HFFc6 (cell line): Measurements from ENCODE around the gene MARF1. TPM values are rescaled to one million over a fixed set of nuclear protein-coding genes. Genes with fewer than 3 reads are reported as not detected.
"Not testable (repeated sequence)": the region's sequence is repeated elsewhere in the genome, so short reads cannot be mapped to it uniquely, and the experiment has no call there.

Source experiments
- DNase-seq: peaks from one replicate; pipeline ENCODE4 v3.0.0-alpha.2; 2018
- H3K27ac Mint-ChIP-seq: 2 replicates; pipeline ENCODE4 v1.8.0; 2020; ENCODE audit warnings: mild to moderate bottlenecking, mixed read lengths
- H3K27me3 Mint-ChIP-seq: 2 replicates; pipeline ENCODE4 v1.8.0; 2021; ENCODE audit warnings: mild to moderate bottlenecking, moderate library complexity, mixed read lengths; ENCODE audit not compliant: insufficient read depth
- H3K36me3 Mint-ChIP-seq: 2 replicates; pipeline ENCODE4 v1.8.0; 2021; ENCODE audit warnings: low read depth, mixed read lengths
- H3K4me1 Mint-ChIP-seq: 2 replicates; pipeline ENCODE4 v1.8.0; 2020; ENCODE audit warnings: low read depth, mixed read lengths
- H3K4me3 Mint-ChIP-seq: 2 replicates; pipeline ENCODE4 v1.8.0; 2020; ENCODE audit warnings: mild to moderate bottlenecking, moderate library complexity, mixed read lengths
- H3K9me3 Mint-ChIP-seq: 2 replicates; pipeline ENCODE4 v1.8.0; 2020; ENCODE audit warnings: mild to moderate bottlenecking, mixed read lengths
- CTCF ChIP-seq: fragments of 200-600 bp; sonication (generic); IDR thresholded peaks from 2 replicates; pipeline ENCODE4 v1.5.0; 2021; ENCODE audit warnings: antibody characterized with exemption, mild to moderate bottlenecking
- total RNA-seq, 6 experiments: library from RNA; stranded (reverse); fragmentation: NEBNext Ultra II Directional; extraction: Animal tissue kit (Norgen Biotek cat#: 25700); gene quantifications; 2 replicates in 1 of 6; 3 replicates in 5 of 6; pipeline ENCODE4 v1.2.3, GENCODE V29; 2021

The MARF1 gene
- total RNA-seq, 6 experiments from 2014 or later = 34.9 to 39.4 (median 38.5) TPM

GRCh38 chr16:15658556-15658955, 15.6 kb upstream of the MARF1 start:
- Mint-ChIP-seq H3K9me3 (no peaks in the 10 kb centered on the region), H3K4me3 (no peak overlapping the region), H3K4me1 (peaks cover 12% of the 10 kb centered on the region), H3K27me3 (no peaks in the 10 kb centered on the region; the same call in 1 of the 2 replicates), H3K27ac (0 out of 2 replicates have a peak overlapping the region, but pooled peaks have one; percentile 9), H3K36me3 (peaks cover 10% of the 10 kb centered on the region; the same call in 1 of the 2 replicates)
- no peak for DNase-seq
- no peak for TF ChIP-seq CTCF

- H3K9me3 Mint-ChIP-seq = no peaks in the 10 kb centered on the region
- DNase-seq = no peak
- TF ChIP-seq CTCF = no peak
- H3K27ac Mint-ChIP-seq = no peak overlapping the region
- H3K4me1 Mint-ChIP-seq = peaks cover 16% of the 10 kb centered on the region
- H3K36me3 Mint-ChIP-seq = peaks cover 10% of the 10 kb centered on the region; the same call in 1 of the 2 replicates
- no peak overlapping the region for H3K4me3 Mint-ChIP-seq
- no peaks in the 10 kb centered on the region; the same call in 1 of the 2 replicates for H3K27me3 Mint-ChIP-seq
Observed at GRCh38 chr16:15658149-15658548, 15.2 kb upstream of the MARF1 start.

DNA sequence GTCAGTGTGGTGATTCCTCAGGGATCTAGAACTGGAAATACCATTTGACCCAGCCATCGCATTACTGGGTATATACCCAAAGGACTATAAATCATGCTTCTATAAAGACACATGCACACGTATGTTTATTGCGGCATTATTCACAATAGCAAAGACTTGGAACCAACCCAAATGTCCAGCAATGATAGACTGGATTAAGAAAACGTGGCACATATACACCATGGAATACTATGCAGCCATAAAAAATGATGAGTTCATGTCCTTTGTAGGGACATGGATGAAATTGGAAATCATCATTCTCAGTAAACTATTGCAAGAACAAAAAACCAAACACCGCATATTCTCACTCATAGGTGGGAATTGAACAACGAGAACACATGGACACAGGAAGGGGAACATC, 12.6 kb upstream of the MARF1 start:
- H3K9me3 Mint-ChIP-seq, H3K36me3 Mint-ChIP-seq, DNase-seq, H3K27me3 Mint-ChIP-seq, H3K4me3 Mint-ChIP-seq, H3K27ac Mint-ChIP-seq: not testable (repeated sequence)
- peaks cover 31% of the 10 kb centered on the region for H3K4me1 Mint-ChIP-seq

DNA sequence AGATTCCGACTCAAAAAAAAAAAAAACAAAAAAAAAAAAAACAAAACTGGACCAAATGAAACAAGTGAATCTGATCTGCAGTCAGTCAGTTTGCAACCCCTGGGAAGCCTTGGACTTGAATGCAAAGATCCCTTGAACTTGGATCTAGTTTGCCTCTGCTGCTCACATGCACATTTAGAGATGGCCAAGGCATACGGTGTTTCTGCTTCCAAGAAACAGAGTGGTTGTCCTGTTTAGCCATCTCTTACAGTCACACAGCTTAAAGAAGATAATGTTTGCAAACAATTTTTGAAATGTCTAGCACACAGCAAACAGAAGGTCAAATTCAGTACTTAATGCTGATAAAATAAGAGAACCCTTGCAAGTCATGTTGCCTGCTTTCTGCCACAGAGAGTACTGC, 11.6 kb upstream of the MARF1 start:
- peaks cover 30% of the 10 kb centered on the region for H3K4me1 Mint-ChIP-seq
- no peak for DNase-seq
- no peak overlapping the region for H3K27ac Mint-ChIP-seq
- no peaks in the 10 kb centered on the region; the same call in 1 of the 2 replicates for H3K36me3 Mint-ChIP-seq
- peaks cover 2% of the 10 kb centered on the region; the same call in 1 of the 2 replicates for H3K27me3 Mint-ChIP-seq
- H3K9me3 Mint-ChIP-seq = no peaks in the 10 kb centered on the region
- no peak overlapping the region for H3K4me3 Mint-ChIP-seq
- no peak for TF ChIP-seq CTCF

DNA sequence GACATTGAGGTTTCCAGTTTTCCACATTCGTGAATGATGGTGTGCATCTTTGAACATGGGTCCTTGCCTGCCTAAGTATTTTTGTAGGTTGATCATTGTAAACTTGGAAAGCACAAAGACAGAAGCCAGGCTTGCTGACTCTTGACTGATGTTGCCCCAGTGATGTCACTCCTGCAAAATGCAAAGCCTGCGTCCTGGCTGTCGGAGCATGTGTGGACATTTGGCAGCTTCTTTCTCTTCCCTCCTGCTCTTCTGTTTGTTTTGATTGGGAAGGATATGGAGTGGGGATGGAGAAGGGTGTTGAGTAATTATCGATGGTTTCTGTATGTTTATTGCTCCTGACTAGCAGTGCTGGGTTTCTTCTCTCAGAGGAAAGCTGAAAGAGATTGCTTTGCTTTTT, 10.3 kb upstream of the MARF1 start:
- peaks cover 2% of the 10 kb centered on the region; the same call in 1 of the 2 replicates for H3K27me3 Mint-ChIP-seq
- peaks cover 35% of the 10 kb centered on the region for H3K4me1 Mint-ChIP-seq
- H3K9me3 Mint-ChIP-seq = no peaks in the 10 kb centered on the region
- H3K27ac Mint-ChIP-seq = peak overlapping the region; percentile 74
- peak; percentile 69 for DNase-seq
- peak overlapping the region; percentile 73 for H3K4me3 Mint-ChIP-seq
- H3K36me3 Mint-ChIP-seq = no peaks in the 10 kb centered on the region; the same call in 1 of the 2 replicates
- no peak for TF ChIP-seq CTCF

DNA sequence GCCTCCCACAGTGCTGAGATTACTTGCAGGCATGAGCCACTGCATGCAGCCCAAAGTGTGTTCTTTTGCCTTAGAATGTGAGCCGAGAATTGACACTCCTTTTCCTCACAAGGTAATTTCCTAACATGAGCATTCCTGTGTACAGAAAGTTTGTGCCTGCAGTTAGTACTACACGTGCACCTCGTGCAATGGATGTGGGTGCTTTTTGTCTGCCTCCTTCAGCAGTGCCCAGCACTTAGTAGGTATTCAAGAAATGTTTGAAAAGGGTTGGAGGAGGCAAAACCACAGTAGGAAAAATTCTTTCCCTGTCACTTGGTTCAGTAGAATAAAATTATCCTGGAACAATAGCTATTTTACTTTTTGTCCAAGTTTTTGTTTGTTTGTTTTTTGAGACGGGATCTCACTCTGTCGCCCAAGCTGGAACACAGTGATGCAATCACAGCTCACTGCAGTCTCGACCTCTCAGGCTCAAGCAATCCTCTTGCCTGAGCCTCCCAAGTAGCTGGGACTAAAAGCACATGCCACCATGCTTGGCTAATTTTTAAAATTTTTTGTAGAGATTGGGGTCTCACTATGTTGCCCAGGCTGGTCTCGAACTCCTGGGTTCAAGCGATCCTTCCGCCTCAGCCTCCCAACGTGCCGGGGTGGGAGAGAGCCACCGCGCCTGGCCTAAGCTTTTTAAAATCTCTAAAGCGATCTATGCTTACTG, 9.5 kb upstream of the MARF1 start:
- no peaks in the 10 kb centered on the region; the same call in 1 of the 2 replicates for H3K36me3 Mint-ChIP-seq
- DNase-seq = no peak
- no peak for TF ChIP-seq CTCF
- H3K4me1 Mint-ChIP-seq = peaks cover 42% of the 10 kb centered on the region
- H3K9me3 Mint-ChIP-seq = no peaks in the 10 kb centered on the region
- H3K27ac Mint-ChIP-seq = peak overlapping the region; percentile 74
- peak overlapping the region; percentile 73 for H3K4me3 Mint-ChIP-seq
- peaks cover 2% of the 10 kb centered on the region; the same call in 1 of the 2 replicates for H3K27me3 Mint-ChIP-seq
